Peyer's patch (tissue), 4 donors: ENCODE data around the gene MRPL51.

Source experiments
- CTCF ChIP-seq, 6 experiments: fragments of 450-650 bp in 4 of 6; fragments of 200-600 bp in 2 of 6; sonication (generic) in 1 of 6; IDR thresholded peaks; one replicate each; pipeline ENCODE4 v1.5.1; 2017 to 2019; ENCODE audit warnings: antibody characterized with exemption in 6 of 6, mild to moderate bottlenecking in 3 of 6, moderate library complexity in 1 of 6
- POLR2A ChIP-seq, 2 donors: fragments of 450-650 bp; IDR thresholded peaks; one replicate each; pipeline ENCODE4 v1.5.1; 2017; ENCODE audit warnings: antibody characterized with exemption in 2 of 2, mild to moderate bottlenecking in 2 of 2, moderate library complexity in 2 of 2

GRCh38 chr12:6469092-6469491 is 24.0 kb downstream of the MRPL51 start:
- no peak for TF ChIP-seq CTCF (IDR thresholded peaks at IDR 0.05)
- no peak for TF ChIP-seq POLR2A (IDR thresholded peaks at IDR 0.05)
